Left colon (tissue), 2 donors: ENCODE data around the gene RBKS. TPM values are rescaled to one million over a fixed set of nuclear protein-coding genes. Genes with fewer than 3 reads are reported as not detected.
A peak's percentile ranks its signal among the peaks of the same experiment; 100 is the strongest.
"Not testable (repeated sequence)": the region's sequence is repeated elsewhere in the genome, so short reads cannot be mapped to it uniquely, and the experiment has no call there.

ENCODE experiments used
- ATAC-seq: fragments of 200-7000 bp; cut with Tn5 transposase; one replicate; pipeline ENCODE4 v1.9.1; 2020; ENCODE audit warnings: mild to moderate bottlenecking, moderate library complexity
- DNase-seq, 2 donors: peaks; one replicate each; pipeline ENCODE4 v3.0.0-alpha.2; 2020
- intact Hi-C, 2 donors: fragments of 100-400 bp; cut with DNase I in 1 of 2; cut with micrococcal nuclease in 1 of 2; formaldehyde crosslinking; loops; one replicate each; pipeline versions ENCODE4 v1.11.2 to v1.14.0; 2022; cut with DNase I, micrococcal nuclease
- total RNA-seq, 2 donors: library from RNA; stranded (reverse); fragmentation: NEBNext Ultra II Directional; extraction: Animal tissue kit (Norgen Biotek cat#: 25700); gene quantifications; one replicate each; pipeline ENCODE4 v1.2.1, GENCODE V29; 2021
- donor health status: DM: no; HTN: no; CAD: no.
- donor health status: DM: yes; HTN: yes; CAD: no.

Gene RBKS
- total RNA-seq, 2 donors from 2014 or later, result 8.2 to 11.1 TPM

DNA sequence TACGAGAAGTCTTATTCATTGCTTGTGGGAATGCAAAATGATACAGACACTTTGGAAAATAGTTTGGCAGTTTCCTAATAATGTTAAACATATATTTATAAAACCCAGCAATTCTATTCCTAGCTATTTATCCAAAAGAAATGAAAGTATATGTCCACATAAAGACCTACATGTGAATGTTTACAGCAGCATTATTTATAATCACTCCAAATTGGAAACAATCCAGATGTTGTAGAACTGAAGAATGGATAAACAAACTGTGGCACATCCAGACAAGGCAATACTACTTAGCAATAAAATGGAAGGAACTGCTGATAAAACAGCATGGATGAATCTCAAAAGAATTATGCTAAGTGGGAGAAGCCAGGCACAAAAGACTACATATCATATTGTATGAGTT is 99.4 kb downstream of the RBKS start:
- intact Hi-C loops, result no loop called here
- ATAC-seq (no peak), DNase-seq (no peak)

DNA sequence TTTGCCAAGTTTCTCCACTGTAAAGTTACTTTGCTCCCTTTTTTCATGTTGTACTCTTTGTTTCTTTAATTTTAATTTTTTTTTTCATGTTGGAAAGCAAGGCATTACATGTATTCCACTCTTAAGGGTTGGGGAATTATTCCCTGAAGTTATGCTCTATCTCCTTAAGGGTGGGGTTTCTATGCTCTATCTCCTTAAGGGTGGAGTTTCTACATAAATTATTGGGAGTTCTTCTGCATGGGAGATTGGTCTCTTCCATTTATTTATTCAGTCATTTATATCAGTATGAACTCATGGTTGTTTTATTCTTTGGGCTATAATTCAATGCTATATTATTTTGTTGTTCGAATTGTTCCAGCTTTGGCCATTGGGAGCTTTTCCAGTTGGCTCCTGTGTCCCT is 107.5 kb downstream of the RBKS start:
- intact Hi-C loops, result no loop called here
- DNase-seq, result no peak

DNA sequence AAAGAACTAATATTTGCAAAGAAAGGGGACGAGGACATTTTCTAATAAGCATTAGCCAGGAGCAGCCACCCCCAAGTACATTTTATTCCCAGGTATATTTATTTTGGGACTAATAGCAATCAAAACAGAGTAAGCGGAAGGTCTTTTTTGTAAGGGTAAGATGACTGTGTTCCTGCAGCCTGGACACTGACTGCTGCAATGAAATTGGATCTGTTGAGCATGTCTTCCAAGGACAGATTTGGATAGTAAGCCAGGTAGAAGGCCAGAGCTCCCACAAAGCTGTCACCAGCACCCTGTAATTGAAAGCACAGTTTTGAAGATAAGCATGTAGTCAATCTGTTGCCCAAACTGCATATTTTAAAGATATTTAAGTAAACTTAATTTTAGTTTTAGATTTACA is 108.7 kb downstream of the RBKS start:
- intact Hi-C loops, result no loop called here
- ATAC-seq, result no peak
- DNase-seq, result no peak

More for the DNA sequence above, 107.5 kb downstream of the RBKS start:
- ATAC-seq, result no peak

DNA sequence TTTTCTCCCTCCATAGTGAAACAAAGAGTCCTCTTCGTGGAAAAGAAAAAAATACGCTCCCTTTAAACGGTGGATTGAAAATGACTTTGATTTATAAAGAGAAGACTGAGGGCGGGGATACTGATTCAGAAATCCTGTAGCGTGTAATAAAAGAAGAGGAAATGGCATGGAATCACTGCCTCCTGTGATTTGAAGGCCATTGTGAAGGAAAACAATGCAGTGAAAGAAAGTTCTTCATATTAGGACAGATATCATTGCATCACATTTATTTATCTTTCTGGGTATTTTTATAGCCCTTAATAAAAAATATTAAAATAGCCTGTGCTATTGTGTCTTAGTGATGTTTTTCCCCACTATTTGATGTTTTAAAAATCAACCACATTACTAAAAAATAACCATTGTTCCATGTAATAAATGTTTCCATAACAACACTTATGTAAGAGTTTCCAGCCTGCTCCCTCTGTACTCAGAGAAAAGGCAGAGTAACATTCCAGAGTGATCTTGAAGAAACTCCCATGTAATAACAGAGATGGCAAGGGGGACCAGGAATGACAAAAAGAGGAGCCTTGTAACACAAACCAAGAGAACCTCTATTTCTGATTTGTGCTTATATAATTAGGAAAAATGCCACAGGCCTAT is 110.7 kb downstream of the RBKS start:
- DNase-seq (no peak), ATAC-seq (no peak)
- intact Hi-C loops, result no loop called here

DNA sequence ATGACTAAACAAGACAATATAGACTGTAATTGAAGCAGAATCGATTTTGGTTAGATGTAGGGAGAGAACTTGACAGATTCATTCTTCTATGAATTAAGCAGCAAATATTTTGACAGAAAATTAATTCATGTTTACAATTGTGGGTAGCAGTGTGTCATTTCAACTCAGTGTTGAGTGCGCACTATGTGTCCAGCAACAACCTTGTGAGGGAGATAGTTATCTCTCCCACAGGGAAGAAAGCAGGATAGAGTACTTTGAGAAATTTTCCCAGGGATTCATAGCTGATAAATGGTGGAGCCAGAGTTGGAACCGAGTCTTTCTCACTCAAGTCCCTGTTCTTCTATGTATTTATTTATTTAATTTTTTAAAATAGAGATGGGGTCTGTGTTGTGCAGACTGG is 113.5 kb downstream of the RBKS start:
- intact Hi-C loops, result no loop called here
- no peak for DNase-seq
- ATAC-seq, result no peak

DNA sequence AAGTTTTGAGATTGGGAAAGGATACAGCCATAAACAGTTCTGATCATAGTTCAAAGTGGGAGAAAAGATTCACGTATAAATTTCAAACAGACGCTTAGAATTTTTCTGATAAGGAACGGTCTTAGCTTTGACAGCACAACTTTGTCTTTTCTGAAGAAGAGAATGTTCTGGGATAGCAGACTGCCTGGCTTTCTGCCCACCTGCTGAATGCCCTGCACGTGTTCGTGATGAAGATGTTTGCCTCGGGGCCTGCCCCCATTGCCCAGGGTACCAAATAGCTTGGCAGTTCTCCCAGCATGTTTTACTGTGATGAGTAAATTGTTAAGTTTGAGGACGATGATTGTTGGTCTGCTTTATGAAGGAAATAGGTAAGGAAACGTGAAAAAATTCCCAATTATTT is 114.1 kb downstream of the RBKS start:
- ATAC-seq, result no peak
- intact Hi-C loops, result no loop called here
- peak in 1 of 2 donors; percentile 40 for DNase-seq

DNA sequence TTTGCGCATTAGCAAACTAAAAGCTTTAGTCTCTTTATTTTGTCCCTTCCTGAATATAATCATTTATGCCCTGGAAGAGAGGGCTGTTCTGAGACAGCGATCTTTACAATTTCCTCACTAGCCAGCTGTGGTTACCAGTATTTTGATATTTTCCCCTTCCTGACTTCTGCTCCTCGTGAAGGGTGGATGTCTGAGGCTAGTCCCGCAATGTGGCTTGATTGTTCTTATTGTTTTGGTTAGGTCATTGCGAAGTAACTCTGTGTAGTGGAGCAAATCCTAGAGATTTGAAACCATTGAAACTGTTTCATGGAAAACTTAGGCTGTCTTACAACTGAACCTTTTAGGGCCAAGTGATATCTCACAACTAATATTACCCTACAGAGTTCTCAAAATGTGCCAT is 116.2 kb downstream of the RBKS start:
- ATAC-seq (no peak), DNase-seq (no peak)
- intact Hi-C loops, result no loop called here

DNA sequence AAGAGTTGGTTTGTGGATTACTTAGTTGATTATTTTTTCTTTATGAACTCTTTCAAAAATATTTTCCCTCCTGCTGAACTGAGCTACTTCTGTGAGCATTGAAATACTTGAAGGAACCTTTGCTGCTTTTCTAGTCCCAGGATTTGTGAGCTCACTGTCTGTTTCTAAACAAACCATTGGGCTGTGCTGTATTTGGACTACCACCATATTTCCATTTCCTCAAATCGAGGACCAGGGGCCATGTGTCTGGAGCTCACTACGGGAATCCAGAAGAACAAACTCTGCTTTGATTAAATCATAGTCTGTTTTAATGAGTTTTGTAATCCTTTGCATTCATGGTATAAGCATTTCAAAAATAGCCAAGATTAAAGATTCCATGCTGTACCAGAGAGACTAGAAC is 117.4 kb downstream of the RBKS start:
- DNase-seq (no peak), ATAC-seq (no peak)
- intact Hi-C loops, result no loop called here

DNA sequence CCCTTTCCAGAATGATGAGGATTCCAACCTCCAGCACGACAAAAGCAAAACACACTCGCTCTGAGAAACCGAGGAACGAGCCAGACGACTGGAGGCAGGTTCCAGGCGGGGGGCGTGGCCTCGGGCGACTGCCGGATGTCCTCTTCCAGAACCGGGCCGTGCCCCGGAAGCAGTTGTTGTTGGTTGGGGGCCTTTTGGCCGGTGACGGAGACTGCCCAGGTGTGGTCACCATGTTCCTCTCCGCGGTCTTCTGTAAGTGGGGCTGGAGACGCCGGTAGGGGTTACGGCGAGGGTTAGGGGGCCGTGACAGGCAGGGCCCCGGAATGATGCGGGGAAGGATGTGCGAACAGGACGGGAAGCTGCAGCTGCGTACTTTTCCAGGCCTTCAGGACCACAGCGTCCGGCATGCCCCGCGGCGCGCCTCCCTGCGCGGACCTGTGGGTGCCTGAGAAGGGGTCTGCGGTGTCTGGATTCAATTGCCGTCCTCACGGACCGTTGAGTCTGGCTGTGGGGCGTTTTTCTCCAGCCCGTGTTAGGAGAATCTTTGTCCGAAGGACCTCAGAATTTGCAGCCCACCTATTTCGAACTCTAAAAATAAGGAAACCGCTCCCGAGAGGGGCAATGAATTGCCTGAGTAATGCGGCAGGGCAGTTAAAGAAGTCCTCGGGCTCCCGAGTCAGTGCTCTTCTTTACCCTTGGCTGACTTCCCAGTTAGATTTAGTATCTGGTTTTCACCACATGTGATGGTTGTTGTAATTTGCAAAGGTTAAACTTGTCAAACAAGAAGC is 118.4 kb downstream of the RBKS start, which contains the start of gene MRPL33:
TSS of gene MRPL33 (plus strand) at position 172 of the 788 bp plus-strand sequence. CDS start at position 231, 59 bp downstream.
- intact Hi-C loops, result no loop called here
- peak; percentile 98 for ATAC-seq

DNA sequence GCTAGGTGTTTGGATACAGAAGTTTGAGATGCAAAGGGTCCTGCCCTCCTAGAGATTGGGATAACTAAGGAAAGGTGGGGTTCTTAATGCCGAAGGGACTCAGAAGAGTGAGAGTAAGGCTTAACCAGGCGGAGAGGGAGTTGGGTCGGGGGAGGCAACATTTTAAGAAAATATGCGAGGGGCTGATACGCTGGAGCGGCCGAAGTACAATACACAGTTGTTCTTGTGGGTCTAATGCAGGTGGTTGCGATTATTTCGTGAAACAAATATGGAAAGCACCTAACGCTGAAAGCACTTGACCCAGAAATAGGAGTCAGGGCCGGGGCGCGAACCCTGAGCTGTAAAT is 119.0 kb downstream of the RBKS start:
- ATAC-seq (peak; percentile 3), DNase-seq (no peak)
- intact Hi-C loops, result no loop called here

More for the DNA sequence above, 118.4 kb downstream of the RBKS start, which contains the start of gene MRPL33:
- DNase-seq, result peak; percentile 95 to 98

DNA sequence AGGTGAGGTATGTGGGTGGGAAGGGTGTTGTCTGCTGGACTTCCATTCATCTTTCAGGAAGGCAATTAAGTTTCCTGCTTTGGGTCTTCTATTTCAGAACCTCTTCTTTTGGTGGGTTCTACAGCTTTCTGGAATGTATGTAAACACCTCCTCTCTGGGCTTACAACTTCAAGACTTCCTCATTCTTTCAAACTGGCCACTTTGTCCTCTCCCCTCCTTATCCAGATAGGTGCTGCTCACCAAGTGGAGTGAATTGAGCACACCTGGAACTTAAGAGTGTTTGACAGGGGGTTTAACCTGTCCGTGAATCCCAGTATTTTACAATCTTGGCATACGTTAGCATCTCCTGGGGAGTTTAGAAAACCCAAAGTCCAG is 123.9 kb downstream of the RBKS start:
- intact Hi-C loops, result no loop called here
- DNase-seq, result no peak
- peak; percentile 25 for ATAC-seq

DNA sequence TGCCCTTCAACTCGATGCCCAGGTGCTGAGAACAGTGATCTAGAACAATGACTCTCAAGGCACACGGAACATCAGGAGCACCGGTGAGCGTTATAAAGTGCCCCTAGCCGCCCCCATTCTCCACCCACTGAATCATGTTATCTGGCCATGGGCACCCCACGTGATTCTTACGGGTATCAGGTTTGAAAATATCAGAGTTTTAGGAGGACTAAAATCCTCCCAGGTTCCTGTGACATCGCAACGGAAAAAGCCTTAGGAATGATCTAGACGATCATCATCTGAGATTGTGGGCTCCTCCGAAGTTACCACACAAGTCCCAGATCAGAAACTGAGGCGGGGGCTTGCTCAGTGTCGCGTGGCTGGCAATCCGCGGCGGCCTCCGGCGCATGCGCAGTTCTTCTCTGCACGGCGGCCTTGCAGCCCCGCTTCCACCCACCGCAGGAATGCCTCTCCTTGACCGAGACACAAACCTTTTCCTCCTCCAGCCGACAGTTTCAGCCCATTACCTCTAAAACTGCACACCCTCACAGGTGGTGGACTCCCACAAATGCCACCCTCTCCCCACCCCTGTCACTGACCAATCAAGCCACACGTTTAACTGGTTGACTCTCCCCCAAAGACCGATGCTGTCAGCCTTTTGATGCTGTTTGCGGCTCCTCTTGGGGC is 124.4 kb downstream of the RBKS start:
- intact Hi-C loops, result no loop called here
- DNase-seq, result peak; percentile 68 to 76

DNA sequence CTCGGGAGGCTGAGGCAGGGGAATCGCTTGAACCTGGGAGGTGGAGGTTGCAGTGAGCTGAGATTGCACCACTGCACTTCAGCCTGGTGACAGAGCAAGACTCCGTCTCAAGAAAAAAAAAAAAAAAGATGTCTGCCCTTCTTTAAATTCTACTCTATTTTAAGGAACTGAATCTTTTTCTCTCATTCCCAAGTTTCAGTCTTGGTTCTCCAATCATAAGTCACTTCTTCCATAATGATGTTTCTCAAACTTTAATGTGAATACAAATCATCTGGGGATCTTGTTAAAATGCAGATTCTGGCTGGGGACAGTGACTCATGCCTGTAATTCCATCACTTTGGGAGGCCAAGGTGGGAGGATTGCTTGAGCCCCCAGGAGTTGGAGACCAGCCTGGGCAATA is 125.7 kb downstream of the RBKS start:
- intact Hi-C loops, DNase-seq, ATAC-seq: not testable (repeated sequence)

More for the DNA sequence above, 124.4 kb downstream of the RBKS start:
- peak; percentile 84 for ATAC-seq

DNA sequence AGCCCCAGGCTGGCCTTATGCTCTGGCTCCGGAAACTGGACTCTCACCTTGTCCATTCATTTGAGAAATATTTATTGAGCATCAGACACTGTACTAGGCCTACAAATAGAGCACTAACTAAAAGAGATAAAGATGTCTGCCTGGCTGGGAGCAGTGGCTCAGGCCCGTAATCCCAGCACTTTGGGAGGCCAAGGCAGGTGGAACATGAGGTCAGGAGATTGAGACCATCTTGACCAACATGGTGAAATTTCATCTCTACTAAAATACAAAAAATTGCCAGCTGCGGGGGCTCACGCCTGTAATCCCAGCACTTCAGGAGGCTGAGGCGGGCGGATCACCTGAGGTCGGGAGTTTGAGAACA is 126.3 kb downstream of the RBKS start:
- DNase-seq, result no peak
- ATAC-seq, result no peak
- intact Hi-C loops, result no loop called here

DNA sequence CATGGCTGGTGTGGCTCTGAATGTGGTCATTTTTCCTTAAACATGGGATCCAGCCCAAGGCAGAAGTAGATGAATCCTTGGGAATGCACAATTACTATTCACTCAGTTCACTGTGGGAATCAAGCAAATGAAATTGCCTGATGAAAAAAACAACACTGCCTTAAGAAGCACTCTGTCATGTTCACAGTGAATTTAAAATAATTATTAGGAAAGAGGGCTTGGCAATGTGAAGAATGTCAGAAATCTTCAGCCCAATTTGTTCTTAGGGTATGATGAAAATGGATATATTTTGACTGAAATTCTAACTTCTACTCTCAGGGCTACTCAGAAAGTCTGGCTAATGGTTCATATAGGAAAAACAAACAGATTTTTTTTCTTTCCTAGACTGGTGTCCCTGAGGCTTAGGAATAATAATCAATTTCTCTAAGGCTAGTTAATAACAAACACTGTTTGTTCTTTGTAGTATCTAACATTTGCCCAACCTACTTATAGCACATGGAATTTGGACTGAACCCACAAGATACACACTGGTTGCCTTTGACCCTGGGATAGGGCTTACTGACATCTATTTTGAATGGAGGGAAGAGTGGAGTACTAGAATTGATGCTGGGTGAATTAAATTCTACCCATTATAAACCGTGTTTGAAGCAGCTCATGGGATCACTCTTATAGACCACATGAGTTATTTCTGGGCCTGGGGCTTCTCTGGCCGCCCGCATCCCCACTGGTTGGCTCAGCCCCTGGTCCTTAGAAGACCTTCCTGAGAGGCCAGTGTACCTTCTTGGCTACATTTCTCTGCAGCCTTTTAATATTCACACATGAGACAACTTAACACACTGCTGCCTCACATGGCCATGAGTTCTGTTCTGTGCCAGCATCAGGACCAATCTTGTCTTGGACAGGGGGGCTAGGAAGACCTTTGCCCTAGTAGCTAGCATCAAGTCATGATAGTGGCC is 127.0 kb downstream of the RBKS start:
- DNase-seq (no peak), ATAC-seq (no peak)
- intact Hi-C loops, result no loop called here

DNA sequence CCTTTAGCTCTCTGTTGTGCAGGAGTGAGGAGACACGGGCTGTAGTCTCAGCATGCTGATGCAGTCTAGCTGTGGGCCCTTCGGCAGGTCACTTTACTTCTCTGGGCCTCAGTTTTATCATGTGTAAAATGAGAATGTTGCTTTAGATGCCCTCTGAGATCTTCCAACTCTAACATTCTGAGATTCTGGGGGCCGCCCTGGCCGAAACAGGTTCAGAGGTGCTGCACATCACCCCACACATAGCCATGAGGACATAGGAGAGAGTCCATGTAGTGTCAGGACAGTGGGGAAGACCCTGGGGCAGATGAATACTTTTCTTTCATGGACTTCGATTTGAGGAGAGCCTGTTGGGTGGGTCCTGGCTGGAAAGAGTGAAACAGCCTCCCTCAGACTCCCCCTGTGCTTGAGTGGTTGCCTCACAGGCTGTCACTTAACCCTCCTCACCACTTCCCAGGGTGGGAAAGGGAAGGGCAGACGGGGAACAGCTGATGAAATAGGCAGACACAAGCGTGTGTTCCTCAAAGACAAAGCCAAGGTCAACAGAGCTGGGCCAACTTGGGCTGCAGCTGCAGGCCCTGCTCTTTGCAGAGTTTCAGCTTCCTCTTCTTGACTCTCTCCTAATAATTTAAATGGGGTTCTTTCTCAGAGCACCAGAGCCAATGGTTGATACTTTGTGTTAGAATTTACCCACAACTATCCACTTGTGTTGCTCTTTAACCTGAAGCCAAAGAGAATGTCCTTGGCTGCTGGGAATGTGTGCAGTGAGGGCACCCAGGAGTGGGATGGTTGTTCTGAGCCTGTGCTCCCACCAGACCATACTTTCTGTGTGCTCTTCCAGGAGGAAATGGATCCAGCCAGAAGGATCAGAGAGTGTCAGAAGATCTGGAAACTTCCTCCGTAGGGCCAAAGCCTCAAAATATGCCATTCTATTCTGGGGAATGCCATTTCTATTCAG is 133.4 kb downstream of the RBKS start:
- DNase-seq (peak in 1 of 2 donors; percentile 42), ATAC-seq (no peak)
- intact Hi-C loops, result loop anchor here in 1 of 2 donors (10.0 kb wide), 1 partner anchor 698 kb away; no protein-coding TSS in a partner anchor

DNA sequence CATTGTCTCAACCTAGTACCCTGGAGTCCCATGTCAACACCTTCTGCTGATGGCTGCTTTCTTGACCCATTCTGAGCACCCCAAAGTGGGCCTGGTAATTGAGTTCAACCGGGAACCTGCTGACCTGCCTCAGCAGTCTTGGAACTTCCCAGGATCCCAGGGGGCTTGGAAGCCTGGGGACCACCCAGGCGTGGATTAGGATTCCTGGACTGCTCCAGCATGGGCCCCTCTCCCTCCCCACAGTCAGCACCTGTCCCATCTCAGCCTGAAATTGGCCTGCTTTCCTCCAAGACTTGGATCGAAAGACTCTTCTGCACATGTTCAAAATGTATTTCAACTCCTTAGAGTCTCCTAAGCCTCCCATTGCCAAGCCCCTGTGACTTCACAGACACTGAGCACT is 134.1 kb downstream of the RBKS start:
- ATAC-seq (no peak), DNase-seq (no peak)
- intact Hi-C loops, result loop anchor here in 1 of 2 donors (10.0 kb wide), 1 partner anchor 699 kb away; no protein-coding TSS in a partner anchor

DNA sequence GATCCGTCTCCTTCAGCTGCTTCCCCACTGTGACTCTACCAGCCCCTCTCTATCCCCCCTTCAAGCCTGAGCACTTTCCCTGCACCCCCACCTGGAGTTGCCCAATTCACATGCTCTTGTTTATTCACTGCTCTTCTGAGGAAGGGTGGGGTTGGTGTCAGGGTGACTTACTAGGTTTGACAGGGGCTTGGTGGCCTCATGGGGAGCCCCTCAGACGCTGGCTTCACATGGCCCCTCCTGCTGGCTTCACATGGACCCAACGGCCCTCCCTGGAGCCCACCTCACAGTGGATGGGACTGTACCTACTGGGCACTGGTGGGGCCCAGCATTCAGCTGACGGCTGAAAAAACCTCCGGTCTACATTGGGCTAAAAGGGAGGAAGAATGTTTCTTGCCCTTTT is 135.4 kb downstream of the RBKS start:
- no peak for DNase-seq
- ATAC-seq, result no peak
- intact Hi-C loops, result loop anchor here in 1 of 2 donors (10.0 kb wide), 1 partner anchor 700 kb away; no protein-coding TSS in a partner anchor
